C4-2B (cell line): ENCODE measurements around the gene NUDCD2.

Experiments
- CTCF ChIP-seq: fragments of 450-650 bp; conservative IDR thresholded peaks from 2 replicates; pipeline ENCODE4 v1.5.1; 2017; ENCODE audit warnings: mild to moderate bottlenecking
- ZFX ChIP-seq: fragments of 450-650 bp; IDR thresholded peaks from 2 replicates; pipeline ENCODE4 v1.6.1; 2017

DNA sequence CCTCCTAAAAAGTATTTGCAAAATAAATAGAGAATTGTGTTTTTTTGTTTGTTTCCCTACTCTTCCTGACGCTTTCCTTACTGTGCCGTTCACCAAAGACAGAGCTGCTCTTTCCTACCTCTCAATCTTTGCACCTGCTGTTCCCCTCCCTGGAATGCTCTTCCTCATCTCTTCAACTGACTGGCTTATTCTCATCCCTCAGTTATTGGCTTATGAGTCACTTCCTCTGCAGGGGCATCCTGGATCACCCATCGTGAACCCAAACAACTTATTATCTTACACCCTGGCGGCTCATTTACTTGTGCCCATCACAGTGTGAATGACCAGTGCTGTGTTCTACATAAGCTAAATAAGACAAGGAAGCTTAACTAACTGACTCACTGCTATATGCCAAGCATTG lies 58.6 kb downstream of the NUDCD2 start:
- no peak for TF ChIP-seq CTCF
- no peak for TF ChIP-seq ZFX
